ENCODE data around the gene SDK1.

DNA sequence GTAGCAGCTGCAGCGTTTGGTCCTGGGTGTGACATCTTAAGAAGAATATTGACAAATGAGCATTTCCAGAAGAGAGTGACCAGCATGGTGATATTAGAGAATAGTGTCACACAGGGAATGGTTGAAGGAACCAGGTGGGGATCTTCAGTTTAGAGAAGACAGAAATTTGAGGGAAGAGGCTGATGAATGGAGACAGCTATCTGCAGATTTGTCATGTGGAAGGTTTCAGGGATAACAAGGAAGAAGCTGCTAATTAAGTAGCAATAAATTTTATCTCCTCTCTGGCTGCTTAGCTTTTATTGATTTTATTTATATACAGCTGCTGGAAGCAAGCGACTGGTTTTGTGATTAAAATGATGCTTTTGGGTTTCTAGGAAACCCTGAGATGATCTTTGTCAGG lies 26.0 kb downstream of the SDK1 start:
- TF ChIP-seq CTCF (conservative IDR thresholded peaks at IDR 0.05) (no peak), ZFX (IDR thresholded peaks at IDR 0.05) (no peak)
